GM12878 (cell line): ENCODE measurements around the gene DCX. TPM values are rescaled to one million over a fixed set of nuclear protein-coding genes. Genes with fewer than 3 reads are reported as not detected.

Experiments used
- ATAC-seq: fragments of 200-7000 bp; cut with Tn5 transposase; 3 replicates; pipeline ENCODE4 v1.9.1; 2020; ENCODE audit warnings: mild to moderate bottlenecking, moderate library complexity
- BruUV-seq: library from RNA; stranded (reverse); fragments of 400-500 nt; replicated peaks from 2 replicates; lab custom pipeline; 2021; lab: Mats Ljungman, UMichigan
- CTCF ChIA-PET: fragments of 300-600 bp; sonication (Branson Sonifier 250); formaldehyde crosslinking; extraction: SDS; loops from one replicate; lab custom pipeline; 2021; ENCODE audit warnings: inconsistent platforms; lab: Yijun Ruan, JAX
- POLR2A ChIA-PET: fragments of 350-600 bp; formaldehyde crosslinking; extraction: SDS; loops from one replicate; lab custom pipeline; 2021; ENCODE audit warnings: inconsistent platforms; lab: Charles Lee
- RAD21 ChIA-PET: fragments of 300-600 bp; sonication (Branson Sonifier 250); formaldehyde crosslinking; loops from one replicate; lab custom pipeline; 2023; ENCODE audit warnings: antibody characterized with exemption; ENCODE audit not compliant: unreplicated experiment; lab: Charles Lee
- SMC1A ChIA-PET: fragments of 300-600 bp; sonication (Branson Sonifier 250); formaldehyde crosslinking; loops from one replicate; lab custom pipeline; 2023; ENCODE audit not compliant: unreplicated experiment, uncharacterized antibody; lab: Charles Lee
- DNase-seq: peaks from one replicate; pipeline ENCODE4 v3.0.0-alpha.2; 2011; ENCODE audit warnings: low read depth, low spot score
- FAIRE-seq: peaks from 3 replicates; lab custom pipeline; 2011; peaks lifted over from hg19 to GRCh38; lab: Jason Lieb, UNC
- H2AFZ ChIP-seq: 2 replicates; pipeline ENCODE4 v1.6.0; 2011; ENCODE audit warnings: low read depth, low read length, control low read depth; ENCODE audit not compliant: control insufficient read depth
- H3K27ac ChIP-seq: 2 replicates; pipeline ENCODE4 v1.5.1; 2011; ENCODE audit warnings: control low read depth; ENCODE audit not compliant: control insufficient read depth, insufficient read depth
- H3K27me3 ChIP-seq, 2 experiments: replicated peaks in 1 of 2; 2 replicates each; pipeline versions ENCODE4 v1.6.0 to v1.6.1; 2011; ENCODE audit warnings: low read length in 1 of 2; ENCODE audit not compliant: control insufficient read depth in 2 of 2, insufficient read depth in 2 of 2
- H3K36me3 ChIP-seq, 2 experiments: 2 replicates each; pipeline ENCODE4 v1.5.1; 2011; ENCODE audit warnings: low read length in 1 of 2; ENCODE audit not compliant: control insufficient read depth in 2 of 2, insufficient read depth in 2 of 2
- H3K4me1 ChIP-seq: 2 replicates; pipeline ENCODE4 v1.6.1; 2011; ENCODE audit warnings: mild to moderate bottlenecking, low read length, moderate library complexity, mixed read lengths; ENCODE audit not compliant: control insufficient read depth, insufficient read depth
- H3K4me2 ChIP-seq: 2 replicates; pipeline ENCODE4 v1.6.0; 2011; ENCODE audit warnings: control low read depth; ENCODE audit not compliant: control insufficient read depth, insufficient read depth
- H3K4me3 ChIP-seq: fragments of 200-600 bp; sonication (generic); 2 replicates; pipeline ENCODE4 v1.5.1; 2016
- H3K79me2 ChIP-seq: 2 replicates; pipeline ENCODE4 v1.6.0; 2011; ENCODE audit warnings: low read length; ENCODE audit not compliant: control insufficient read depth, insufficient read depth
- H3K9ac ChIP-seq: 2 replicates; pipeline ENCODE4 v1.8.0; 2011; ENCODE audit warnings: low read length, control low read depth, mixed read lengths; ENCODE audit not compliant: control insufficient read depth, insufficient read depth
- H3K9me3 ChIP-seq: replicated peaks from 3 replicates; pipeline ENCODE4 v1.5.1; 2011; ENCODE audit warnings: mild to moderate bottlenecking, low read length; ENCODE audit not compliant: control insufficient read depth, insufficient read depth
- H4K20me1 ChIP-seq: 2 replicates; pipeline ENCODE4 v1.6.0; 2011; ENCODE audit not compliant: control insufficient read depth, insufficient read depth
- CEBPB ChIP-seq, 2 experiments: fragments of 150-350 bp in 1 of 2; IDR thresholded peaks; 2 replicates each; pipeline ENCODE4 v1.6.1; 2012 to 2014; ENCODE audit warnings: low read depth in 2 of 2, low read length in 2 of 2, borderline replicate concordance in 1 of 2, inconsistent platforms in 1 of 2
- CHD4 ChIP-seq: fragments of 200-600 bp; sonication (generic); IDR thresholded peaks from 2 replicates; pipeline ENCODE4 v1.6.1; 2016; ENCODE audit warnings: mild to moderate bottlenecking
- CREB1 ChIP-seq: IDR thresholded peaks from 2 replicates; pipeline ENCODE4 v1.6.1; 2012; ENCODE audit warnings: low read depth, mild to moderate bottlenecking, inconsistent platforms
- CREM ChIP-seq: IDR thresholded peaks from 2 replicates; pipeline ENCODE4 v1.6.1; 2014; ENCODE audit warnings: antibody characterized with exemption, low read depth
- EP300 ChIP-seq, 2 experiments: fragments of 150-350 bp in 1 of 2; IDR thresholded peaks; 2 replicates each; pipeline ENCODE4 v1.6.1; 2011 to 2012; ENCODE audit warnings: low read depth in 2 of 2, low read length in 2 of 2, borderline replicate concordance in 1 of 2, improper control_type of control experiment in 1 of 2, inconsistent platforms in 1 of 2; ENCODE audit not compliant: control insufficient read depth in 1 of 2
- ESRRA ChIP-seq: IDR thresholded peaks from 2 replicates; pipeline ENCODE4 v1.6.1; 2012; ENCODE audit warnings: mild to moderate bottlenecking, low read length, improper control_type of control experiment
- GATAD2B ChIP-seq: fragments of 450-650 bp; conservative IDR thresholded peaks from 2 replicates; pipeline ENCODE4 v1.6.1; 2017; ENCODE audit warnings: low read depth, mild to moderate bottlenecking, moderate library complexity
- HDAC2 ChIP-seq: fragments of 200-600 bp; sonication (generic); IDR thresholded peaks from 2 replicates; pipeline ENCODE4 v1.6.1; 2017
- MEF2A ChIP-seq: IDR thresholded peaks from 2 replicates; pipeline ENCODE4 v1.6.1; 2011; ENCODE audit warnings: low read depth, mild to moderate bottlenecking, low read length, moderate library complexity; ENCODE audit not compliant: insufficient read depth
- NBN ChIP-seq: fragments of 450-650 bp; IDR thresholded peaks from 2 replicates; pipeline ENCODE4 v1.6.1; 2016
- NFYB ChIP-seq: IDR thresholded peaks from 2 replicates; pipeline ENCODE4 v1.6.1; 2011; ENCODE audit warnings: low read depth, mild to moderate bottlenecking, low read length, improper control_type of control experiment, moderate library complexity; ENCODE audit not compliant: insufficient read depth
- STAT1 ChIP-seq: fragments of 450-650 bp; conservative IDR thresholded peaks from 2 replicates; pipeline ENCODE4 v1.6.1; 2014; ENCODE audit warnings: antibody characterized with exemption, mild to moderate bottlenecking
- STAT3 ChIP-seq: IDR thresholded peaks from 2 replicates; pipeline ENCODE4 v1.6.1; 2011; ENCODE audit warnings: low read depth, low read length, improper control_type of control experiment
- TBL1XR1 ChIP-seq: IDR thresholded peaks from 2 replicates; pipeline ENCODE4 v1.6.1; 2012; ENCODE audit warnings: low read depth, low read length, improper control_type of control experiment
- TCF12 ChIP-seq: IDR thresholded peaks from 2 replicates; pipeline ENCODE4 v1.6.1; 2011; ENCODE audit warnings: low read depth, mild to moderate bottlenecking, low read length
- ZNF207 ChIP-seq: fragments of 450-650 bp; IDR thresholded peaks from 2 replicates; pipeline ENCODE4 v1.6.1; 2014; ENCODE audit warnings: antibody characterized with exemption, mild to moderate bottlenecking, borderline replicate concordance
- ZZZ3 ChIP-seq: IDR thresholded peaks from 2 replicates; pipeline ENCODE4 v1.6.1; 2011; ENCODE audit warnings: low read depth; ENCODE audit not compliant: control insufficient read depth, insufficient read length
- in situ Hi-C: fragments of 300-500 bp; cut with MboI; formaldehyde crosslinking; loops from 9 replicates; pipeline ENCODE4 v1.14.3; 2018; ENCODE audit warnings: mixed read lengths
- intact Hi-C: fragments of 100-400 bp; cut with micrococcal nuclease; formaldehyde crosslinking; loops from one replicate; pipeline ENCODE4 v1.14.2; 2022; ENCODE audit not compliant: unreplicated experiment
- polyA plus RNA-seq, 11 experiments: library from polyadenylated mRNA; depleted of rRNA in 4 of 11; unstranded in 6 of 11; stranded (reverse) in 5 of 11; fragments of >200 nt; fragmentation: Nextera tagmentation in 4 of 11; fragmentation: Illumina TruSeq in 1 of 11; extraction: Ambion mirVana in 4 of 11; extraction: Trizol in 1 of 11; gene quantifications; 1 replicate in 1 of 11; 2 replicates in 10 of 11; pipeline versions ENCODE4 v1.2.1 to v1.2.3, GENCODE V29; 2011 to 2016; ENCODE audit warnings: inconsistent platforms in 2 of 11, missing spikeins in 2 of 11, low read depth in 1 of 11
- total RNA-seq, 4 experiments: library from RNA; depleted of rRNA in 3 of 4; stranded (reverse); fragments of >200 nt in 3 of 4; fragmentation: Illumina TruSeq in 1 of 4; extraction: Trizol in 1 of 4; gene quantifications; 2 replicates each; pipeline versions ENCODE4 v1.2.1 to v1.2.3, GENCODE V29; 2013 to 2021
- TF ChIP-seq, protein P1 (sequence below): IDR thresholded peaks from 2 replicates; pipeline ENCODE4 v1.6.1; 2011; ENCODE audit warnings: borderline replicate concordance, low read depth, mild to moderate bottlenecking, moderate library complexity, mixed read lengths, low read length; ENCODE audit not compliant: insufficient read depth; ENCODE audit errors: extremely low read length
- TF ChIP-seq, protein P2 (sequence below): fragments of 450-650 bp; conservative IDR thresholded peaks from 2 replicates; pipeline ENCODE4 v1.6.1; 2017; ENCODE audit warnings: mild to moderate bottlenecking, moderate library complexity

DCX gene
- total and polyA plus RNA-seq, 10 of the 15 experiments (the other 5 are each of a cell fraction or from before 2014, with no cell fraction given): under 0.01 TPM; not detected in 9

DNA sequence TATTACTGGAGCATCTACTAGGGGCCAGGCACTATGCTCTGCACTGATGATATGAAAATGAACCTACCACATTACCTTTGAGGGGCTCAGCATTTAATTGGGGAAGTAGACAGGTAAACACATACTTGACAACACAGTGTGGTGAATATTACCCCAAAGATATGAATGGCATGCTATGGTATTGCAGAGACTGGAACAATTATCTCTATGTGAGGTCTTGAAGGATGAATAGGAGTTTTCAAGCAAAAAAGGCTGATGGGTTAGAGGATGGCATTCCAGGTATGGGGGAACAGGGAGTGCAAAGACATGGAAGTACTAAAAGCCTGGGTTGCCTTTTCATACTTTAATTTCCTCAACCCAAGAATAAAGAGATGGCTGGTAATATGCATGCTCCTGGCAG is 82.6 kb downstream of the DCX start:
- no peak for ATAC-seq
- Histone ChIP-seq H3K4me3 (no peak overlapping the region), H3K4me2 (no peak overlapping the region), H3K27ac (no peak overlapping the region), H3K36me3 (no peaks in the 10 kb centered on the region), H3K9ac (no peak overlapping the region), H2AFZ (no peak overlapping the region), H4K20me1 (no peaks in the 10 kb centered on the region), H3K4me1 (no peaks in the 10 kb centered on the region), H3K79me2 (no peaks in the 10 kb centered on the region), H3K9me3 (no peaks in the 10 kb centered on the region), H3K27me3 (no peaks in the 10 kb centered on the region; a peak in 2 of 4 replicates)
- SMC1A ChIA-PET: no interaction called here
- no peak for FAIRE-seq
- TF ChIP-seq CEBPB (IDR thresholded peaks at IDR 0.05; ENCODE audit: borderline replicate concordance in 1 of 2, low read depth in 2 of 2, low read length in 2 of 2) (no peak), ESRRA (no peak), ZZZ3 (no peak), TBL1XR1 (no peak), MEF2A (no peak), CHD4 (no peak), CREM (no peak), TCF12 (no peak), CREB1 (no peak), STAT1 (no peak), GATAD2B (no peak)
- BruUV-seq: no TSS peak
- RAD21 ChIA-PET: no interaction called here
- in situ Hi-C loops (no loop called here), intact Hi-C loops (no loop called here)
- POLR2A ChIA-PET: no interaction called here
- CTCF ChIA-PET: no interaction called here
- no peak for DNase-seq

DNA sequence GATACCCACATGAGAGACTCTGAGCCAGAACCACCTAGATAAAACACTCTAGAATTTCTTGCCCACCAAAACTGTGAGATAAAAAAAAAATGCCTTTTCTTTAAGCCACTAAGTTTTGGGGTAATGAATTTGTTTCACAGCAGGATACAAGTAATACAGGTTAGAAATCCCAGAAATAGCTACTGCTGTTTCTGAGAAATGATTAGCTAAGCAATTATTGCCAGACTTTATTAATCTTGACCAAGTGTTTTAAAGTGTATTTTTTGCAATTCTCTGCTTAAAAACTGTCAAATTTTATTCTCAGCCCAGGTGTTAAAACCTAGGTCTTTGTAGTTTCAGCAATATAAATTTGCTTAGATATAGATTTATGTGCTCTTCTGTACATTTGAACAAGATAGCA is 83.1 kb downstream of the DCX start:
- no peak for ATAC-seq
- Histone ChIP-seq H3K4me1 (no peaks in the 10 kb centered on the region), H2AFZ (no peak overlapping the region), H3K9ac (no peak overlapping the region), H4K20me1 (no peaks in the 10 kb centered on the region), H3K9me3 (no peaks in the 10 kb centered on the region), H3K27ac (no peak overlapping the region), H3K79me2 (no peaks in the 10 kb centered on the region), H3K27me3 (no peaks in the 10 kb centered on the region; a peak in 2 of 4 replicates), H3K36me3 (no peaks in the 10 kb centered on the region), H3K4me3 (no peak overlapping the region), H3K4me2 (no peak overlapping the region)
- ChIA-PET POLR2A (no interaction called here), CTCF (no interaction called here), RAD21 (no interaction called here), SMC1A (no interaction called here)
- no TSS peak for BruUV-seq
- in situ Hi-C loops (no loop called here), intact Hi-C loops (no loop called here)
- no peak for FAIRE-seq
- no peak for DNase-seq
- TF ChIP-seq CREM (no peak), GATAD2B (no peak), EP300 (IDR thresholded peaks at IDR 0.05; ENCODE audit: borderline replicate concordance in 1 of 2, control insufficient read depth in 1 of 2, low read depth in 2 of 2, low read length in 2 of 2) (no peak), CEBPB (IDR thresholded peaks at IDR 0.05; ENCODE audit: borderline replicate concordance in 1 of 2, low read depth in 2 of 2, low read length in 2 of 2) (no peak), NFYB (no peak), NBN (no peak), STAT3 (no peak), ESRRA (no peak), ZNF207 (no peak), HDAC2 (no peak)
- TF ChIP-seq, protein P1, sequence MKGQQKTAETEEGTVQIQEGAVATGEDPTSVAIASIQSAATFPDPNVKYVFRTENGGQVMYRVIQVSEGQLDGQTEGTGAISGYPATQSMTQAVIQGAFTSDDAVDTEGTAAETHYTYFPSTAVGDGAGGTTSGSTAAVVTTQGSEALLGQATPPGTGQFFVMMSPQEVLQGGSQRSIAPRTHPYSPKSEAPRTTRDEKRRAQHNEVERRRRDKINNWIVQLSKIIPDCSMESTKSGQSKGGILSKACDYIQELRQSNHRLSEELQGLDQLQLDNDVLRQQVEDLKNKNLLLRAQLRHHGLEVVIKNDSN: no peak
- TF ChIP-seq, protein P2, sequence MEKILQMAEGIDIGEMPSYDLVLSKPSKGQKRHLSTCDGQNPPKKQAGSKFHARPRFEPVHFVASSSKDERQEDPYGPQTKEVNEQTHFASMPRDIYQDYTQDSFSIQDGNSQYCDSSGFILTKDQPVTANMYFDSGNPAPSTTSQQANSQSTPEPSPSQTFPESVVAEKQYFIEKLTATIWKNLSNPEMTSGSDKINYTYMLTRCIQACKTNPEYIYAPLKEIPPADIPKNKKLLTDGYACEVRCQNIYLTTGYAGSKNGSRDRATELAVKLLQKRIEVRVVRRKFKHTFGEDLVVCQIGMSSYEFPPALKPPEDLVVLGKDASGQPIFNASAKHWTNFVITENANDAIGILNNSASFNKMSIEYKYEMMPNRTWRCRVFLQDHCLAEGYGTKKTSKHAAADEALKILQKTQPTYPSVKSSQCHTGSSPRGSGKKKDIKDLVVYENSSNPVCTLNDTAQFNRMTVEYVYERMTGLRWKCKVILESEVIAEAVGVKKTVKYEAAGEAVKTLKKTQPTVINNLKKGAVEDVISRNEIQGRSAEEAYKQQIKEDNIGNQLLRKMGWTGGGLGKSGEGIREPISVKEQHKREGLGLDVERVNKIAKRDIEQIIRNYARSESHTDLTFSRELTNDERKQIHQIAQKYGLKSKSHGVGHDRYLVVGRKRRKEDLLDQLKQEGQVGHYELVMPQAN: no peak
